ENCODE results near the gene COG3.

Gene COG3

DNA sequence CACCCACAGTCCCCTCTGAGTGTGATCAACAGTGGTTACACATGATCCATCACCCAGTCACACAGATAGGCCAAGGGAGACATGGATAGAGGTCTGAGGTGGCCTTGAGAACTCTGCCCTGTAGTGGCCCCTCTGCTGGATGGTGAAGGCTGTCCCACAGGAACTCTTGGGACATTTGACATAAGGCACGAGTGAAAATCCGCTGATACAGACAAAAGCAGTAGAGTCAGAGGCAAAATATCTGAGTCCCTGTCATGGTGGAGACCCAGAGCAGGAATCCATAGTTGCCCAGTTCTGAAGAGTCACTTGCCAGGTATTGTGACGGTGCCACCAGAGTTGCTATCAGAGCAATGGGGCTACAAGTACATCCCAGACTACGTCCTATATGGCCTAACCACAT lies 27.8 kb upstream of the COG3 start:
- no peak overlapping the region for H3K27ac Mint-ChIP-seq
- no peak for DNase-seq
- peaks cover 9% of the 10 kb centered on the region for H3K4me1 Mint-ChIP-seq
- no peaks in the 10 kb centered on the region for H3K27me3 Mint-ChIP-seq (ENCODE audit: low read depth, poor library complexity)
- no peak overlapping the region for H3K4me3 Mint-ChIP-seq
- TF ChIP-seq, protein P1, sequence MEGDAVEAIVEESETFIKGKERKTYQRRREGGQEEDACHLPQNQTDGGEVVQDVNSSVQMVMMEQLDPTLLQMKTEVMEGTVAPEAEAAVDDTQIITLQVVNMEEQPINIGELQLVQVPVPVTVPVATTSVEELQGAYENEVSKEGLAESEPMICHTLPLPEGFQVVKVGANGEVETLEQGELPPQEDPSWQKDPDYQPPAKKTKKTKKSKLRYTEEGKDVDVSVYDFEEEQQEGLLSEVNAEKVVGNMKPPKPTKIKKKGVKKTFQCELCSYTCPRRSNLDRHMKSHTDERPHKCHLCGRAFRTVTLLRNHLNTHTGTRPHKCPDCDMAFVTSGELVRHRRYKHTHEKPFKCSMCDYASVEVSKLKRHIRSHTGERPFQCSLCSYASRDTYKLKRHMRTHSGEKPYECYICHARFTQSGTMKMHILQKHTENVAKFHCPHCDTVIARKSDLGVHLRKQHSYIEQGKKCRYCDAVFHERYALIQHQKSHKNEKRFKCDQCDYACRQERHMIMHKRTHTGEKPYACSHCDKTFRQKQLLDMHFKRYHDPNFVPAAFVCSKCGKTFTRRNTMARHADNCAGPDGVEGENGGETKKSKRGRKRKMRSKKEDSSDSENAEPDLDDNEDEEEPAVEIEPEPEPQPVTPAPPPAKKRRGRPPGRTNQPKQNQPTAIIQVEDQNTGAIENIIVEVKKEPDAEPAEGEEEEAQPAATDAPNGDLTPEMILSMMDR (IDR thresholded peaks at IDR 0.05), result no peak
- no peaks in the 10 kb centered on the region for H3K36me3 Mint-ChIP-seq (ENCODE audit: low read depth)
- H3K9me3 Mint-ChIP-seq, result no peaks in the 10 kb centered on the region

DNA sequence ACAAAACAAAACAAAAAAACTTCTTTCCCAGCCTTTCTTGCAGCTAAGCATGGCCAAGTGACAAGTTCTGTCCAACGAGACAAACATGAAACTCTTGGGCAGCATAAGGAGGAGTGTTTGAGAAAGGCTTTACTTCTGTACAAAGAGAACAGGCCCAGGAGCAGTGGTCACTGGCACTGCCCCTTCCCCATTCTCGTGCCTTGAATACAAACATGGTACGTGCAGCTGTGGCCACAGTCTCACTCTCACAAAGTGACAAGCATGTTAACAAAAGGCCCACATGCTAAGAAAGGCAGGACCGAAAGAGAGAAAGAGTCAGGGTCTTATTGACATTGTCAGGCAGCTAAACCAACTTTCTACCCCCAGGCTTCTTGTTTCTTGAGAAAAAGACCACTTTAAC lies 26.8 kb upstream of the COG3 start:
- peaks cover 1% of the 10 kb centered on the region for H3K27me3 Mint-ChIP-seq (ENCODE audit: low read depth, poor library complexity)
- peaks cover 9% of the 10 kb centered on the region for H3K4me1 Mint-ChIP-seq
- no peak overlapping the region for H3K27ac Mint-ChIP-seq
- no peak overlapping the region for H3K4me3 Mint-ChIP-seq
- no peaks in the 10 kb centered on the region for H3K36me3 Mint-ChIP-seq (ENCODE audit: low read depth)
- no peak for DNase-seq
- TF ChIP-seq, protein P1 (IDR thresholded peaks at IDR 0.05), result no peak
- H3K9me3 Mint-ChIP-seq, result no peaks in the 10 kb centered on the region

DNA sequence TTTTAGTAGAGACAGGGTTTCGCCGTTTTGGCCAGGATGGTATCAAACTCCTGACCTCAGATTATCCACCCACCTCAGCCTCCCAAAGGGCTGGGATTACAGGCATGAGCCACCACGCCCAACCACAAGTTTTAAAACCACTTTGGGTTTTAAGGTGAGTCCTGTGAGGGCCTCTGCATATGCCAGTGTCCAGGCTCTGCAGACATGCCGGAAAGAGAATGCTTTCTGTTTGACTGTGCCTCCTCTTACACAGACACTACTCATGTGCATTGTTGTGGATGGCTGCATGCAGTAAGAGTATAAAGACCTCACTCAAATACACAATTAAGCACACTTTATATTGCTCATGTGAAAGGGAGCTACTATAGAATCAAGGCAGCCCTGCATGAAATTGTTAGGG lies 25.7 kb upstream of the COG3 start:
- TF ChIP-seq, protein P1 (IDR thresholded peaks at IDR 0.05), result no peak
- Mint-ChIP-seq H3K9me3 (no peaks in the 10 kb centered on the region), H3K36me3 (ENCODE audit: low read depth) (no peaks in the 10 kb centered on the region), H3K4me1 (peaks cover 9% of the 10 kb centered on the region), H3K27ac (no peak overlapping the region), H3K27me3 (ENCODE audit: low read depth, poor library complexity) (peaks cover 6% of the 10 kb centered on the region), H3K4me3 (no peak overlapping the region)
- no peak for DNase-seq

DNA sequence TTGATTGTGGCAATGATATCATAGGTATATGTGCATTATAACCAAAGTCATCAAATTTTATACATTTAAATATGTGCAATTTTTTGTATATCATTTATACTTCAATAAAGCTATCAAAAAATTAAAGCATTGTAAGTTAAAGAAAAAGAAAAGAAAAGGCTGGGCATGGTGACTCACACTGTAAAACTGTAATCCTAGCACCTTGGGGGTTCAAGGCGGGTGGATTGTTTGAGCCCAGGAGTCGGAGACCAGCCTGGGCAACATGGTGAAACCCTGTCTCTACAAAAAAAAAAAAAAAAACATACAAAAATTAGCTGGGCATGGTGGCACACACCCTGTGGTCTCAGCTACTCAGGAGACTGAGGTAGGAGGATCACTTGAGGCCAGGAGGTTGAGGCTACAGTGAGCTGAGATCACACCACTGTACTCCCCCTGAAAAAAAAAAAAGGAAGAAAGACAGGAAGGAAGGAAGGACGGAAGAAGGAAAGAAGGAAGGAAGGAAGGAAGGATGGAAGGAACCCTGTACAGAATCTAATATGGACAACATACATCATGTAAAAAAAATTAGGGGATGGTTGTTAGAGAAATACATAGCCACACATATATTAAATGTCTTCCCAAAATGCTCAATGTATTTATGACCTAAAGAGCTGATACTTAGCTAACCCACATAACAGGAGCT lies 24.8 kb upstream of the COG3 start:
- TF ChIP-seq, protein P1 (IDR thresholded peaks at IDR 0.05), result no peak

DNA sequence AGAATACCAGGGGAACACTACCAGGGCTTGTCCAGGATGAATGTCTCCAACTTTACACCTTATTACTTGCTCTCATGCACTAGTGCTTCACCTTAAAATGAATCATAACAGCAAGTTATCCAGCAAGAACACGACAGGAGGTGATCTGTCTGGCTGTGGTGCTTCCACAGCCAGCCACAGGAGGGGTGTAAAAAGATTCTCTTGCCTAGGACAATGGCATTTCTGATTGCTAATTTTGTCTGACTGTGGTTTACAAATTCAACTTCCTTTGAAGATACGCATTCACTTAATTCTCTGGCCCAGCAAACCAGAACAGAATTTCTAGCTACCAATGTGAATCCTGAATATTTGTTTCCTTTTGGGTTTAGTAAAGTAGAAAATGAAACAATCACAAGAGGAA lies 23.1 kb upstream of the COG3 start:
- no peak overlapping the region for H3K4me3 Mint-ChIP-seq
- peaks cover 9% of the 10 kb centered on the region for H3K4me1 Mint-ChIP-seq
- TF ChIP-seq, protein P1 (IDR thresholded peaks at IDR 0.05), result no peak
- H3K36me3 Mint-ChIP-seq (ENCODE audit: low read depth), result no peaks in the 10 kb centered on the region
- DNase-seq, result no peak
- H3K27ac Mint-ChIP-seq, result no peak overlapping the region
- peaks cover 6% of the 10 kb centered on the region for H3K27me3 Mint-ChIP-seq (ENCODE audit: low read depth, poor library complexity)
- no peaks in the 10 kb centered on the region for H3K9me3 Mint-ChIP-seq

More for the DNA sequence above, 24.8 kb upstream of the COG3 start:
- Mint-ChIP-seq H3K36me3 (ENCODE audit: low read depth) (no peaks in the 10 kb centered on the region), H3K4me3 (no peak overlapping the region), H3K27me3 (ENCODE audit: low read depth, poor library complexity) (peaks cover 6% of the 10 kb centered on the region), H3K9me3 (no peaks in the 10 kb centered on the region), H3K4me1 (peaks cover 9% of the 10 kb centered on the region), H3K27ac (no peak overlapping the region)
- DNase-seq, result no peak

DNA sequence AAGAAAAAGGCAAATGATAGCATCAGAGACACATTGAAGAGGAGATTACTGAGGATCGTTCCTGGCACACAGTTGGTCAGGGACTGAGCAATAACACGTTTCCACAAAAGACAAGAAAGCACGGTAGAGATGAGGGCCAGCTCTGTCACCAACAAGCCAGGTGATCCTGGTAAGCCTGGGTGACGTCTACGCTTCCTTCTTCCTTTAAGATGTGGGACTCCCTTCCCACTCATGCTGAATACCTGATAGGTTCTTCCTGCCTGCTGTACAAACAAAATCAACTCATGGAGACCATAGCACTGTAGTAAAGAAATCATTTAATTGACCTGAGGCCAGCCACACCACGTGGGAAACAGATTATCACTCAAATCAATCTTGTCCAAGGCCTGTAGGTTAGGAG lies 19.7 kb upstream of the COG3 start:
- Mint-ChIP-seq H3K4me3 (no peak overlapping the region), H3K9me3 (no peaks in the 10 kb centered on the region), H3K36me3 (ENCODE audit: low read depth) (no peaks in the 10 kb centered on the region), H3K4me1 (peaks cover 20% of the 10 kb centered on the region), H3K27me3 (ENCODE audit: low read depth, poor library complexity) (peaks cover 14% of the 10 kb centered on the region), H3K27ac (no peak overlapping the region)
- DNase-seq, result no peak
- TF ChIP-seq, protein P1 (IDR thresholded peaks at IDR 0.05), result no peak
